CD4-positive, alpha-beta T cell treated with Interferon alpha-2 for 1 hour (primary cell): ENCODE data around the gene TRIP13.
A peak's percentile ranks its signal among the peaks of the same experiment; 100 is the strongest.
"Not testable (repeated sequence)": the region's sequence is repeated elsewhere in the genome, so short reads cannot be mapped to it uniquely, and the experiment has no call there.

Experiments
- DNase-seq, 2 donors: peaks; one replicate each; pipeline ENCODE4 v3.0.0-alpha.2; 2020 to 2022

TRIP13 gene, protein sequence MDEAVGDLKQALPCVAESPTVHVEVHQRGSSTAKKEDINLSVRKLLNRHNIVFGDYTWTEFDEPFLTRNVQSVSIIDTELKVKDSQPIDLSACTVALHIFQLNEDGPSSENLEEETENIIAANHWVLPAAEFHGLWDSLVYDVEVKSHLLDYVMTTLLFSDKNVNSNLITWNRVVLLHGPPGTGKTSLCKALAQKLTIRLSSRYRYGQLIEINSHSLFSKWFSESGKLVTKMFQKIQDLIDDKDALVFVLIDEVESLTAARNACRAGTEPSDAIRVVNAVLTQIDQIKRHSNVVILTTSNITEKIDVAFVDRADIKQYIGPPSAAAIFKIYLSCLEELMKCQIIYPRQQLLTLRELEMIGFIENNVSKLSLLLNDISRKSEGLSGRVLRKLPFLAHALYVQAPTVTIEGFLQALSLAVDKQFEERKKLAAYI

DNA sequence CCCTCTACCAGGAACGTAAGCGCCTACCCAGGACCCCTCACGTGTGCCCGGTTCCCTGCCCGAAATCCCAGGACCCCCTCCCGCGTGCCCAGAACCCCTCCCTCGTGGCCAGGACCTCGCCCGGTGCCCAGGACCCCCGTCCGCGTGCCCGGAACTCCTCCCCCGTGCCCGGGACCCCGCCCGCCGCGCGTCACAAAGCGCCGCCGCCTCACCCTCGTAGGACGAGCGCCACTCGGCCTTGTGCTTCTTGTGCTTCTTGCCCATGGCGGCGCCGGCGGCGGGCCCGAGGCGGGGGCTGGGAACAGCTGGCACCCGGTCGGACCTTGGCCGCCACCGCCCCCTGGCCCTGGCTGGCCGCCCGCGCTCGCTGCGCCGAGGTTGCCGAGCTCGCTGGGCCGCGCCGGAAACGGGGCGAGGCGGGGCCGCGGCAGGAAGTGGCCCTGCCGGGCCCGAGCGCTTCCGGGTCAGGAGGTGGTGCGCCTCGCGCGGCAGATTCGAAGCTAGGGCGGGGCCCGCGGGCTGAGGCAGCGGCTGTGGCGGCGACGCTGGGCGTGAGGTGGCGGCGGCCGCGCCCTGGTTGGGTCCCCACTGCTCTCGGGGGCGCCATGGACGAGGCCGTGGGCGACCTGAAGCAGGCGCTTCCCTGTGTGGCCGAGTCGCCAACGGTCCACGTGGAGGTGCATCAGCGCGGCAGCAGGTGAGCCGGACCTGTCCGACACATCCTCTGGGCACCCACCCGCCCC lies at the start of gene TRIP13, which contains the start of gene BRD9:
Gene TRIP13 (plus strand): TSS at position 491 of the 743 bp plus-strand sequence. CDS start 115 bp downstream, at position 606.
Gene BRD9 (minus strand): TSS at position 408 of the 743 bp plus-strand sequence. CDS start 144 bp downstream, at position 264.
- DNase-seq: peak; percentile 77 to 84

DNA sequence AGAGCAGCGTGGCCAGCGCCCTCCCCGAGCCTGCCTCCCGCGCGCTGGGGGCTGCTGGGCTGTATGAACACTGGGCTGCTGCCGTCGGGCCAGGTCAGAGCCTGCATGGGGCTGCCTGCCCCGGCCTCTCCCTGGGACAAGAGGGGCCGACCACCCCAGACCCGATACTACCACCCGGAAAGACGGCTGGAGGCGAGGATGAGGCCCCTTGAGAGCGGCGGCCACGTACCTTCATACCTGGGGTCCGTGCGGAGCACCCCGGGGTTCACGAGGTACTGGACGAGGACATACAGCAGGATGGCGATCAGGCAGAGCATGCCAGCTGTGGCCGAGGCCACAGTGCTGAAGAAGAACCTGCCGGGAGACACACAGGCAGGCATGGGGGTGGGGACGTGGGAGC lies 49.3 kb upstream of the TRIP13 start:
- not testable (repeated sequence) for DNase-seq

DNA sequence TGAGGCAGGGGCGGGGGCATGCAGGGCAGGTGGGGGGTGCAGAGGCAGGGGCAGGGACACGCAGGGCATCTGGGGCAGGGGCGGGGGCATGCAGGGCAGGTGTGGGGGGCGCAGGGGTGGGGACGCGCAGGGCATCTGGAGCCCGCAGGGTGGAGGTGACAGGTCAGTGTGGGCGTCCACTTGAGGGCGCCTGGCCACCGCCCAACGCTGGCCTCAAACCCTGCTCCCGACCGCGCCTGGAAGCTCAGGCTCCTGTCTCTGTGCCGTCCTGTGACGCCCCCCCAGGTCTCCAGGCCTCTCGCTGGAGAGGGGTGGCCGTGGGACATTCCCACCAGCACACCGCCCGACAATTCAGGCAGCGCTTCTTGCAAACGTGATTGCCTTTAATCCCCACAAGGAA lies 48.8 kb upstream of the TRIP13 start:
- DNase-seq: not testable (repeated sequence)

DNA sequence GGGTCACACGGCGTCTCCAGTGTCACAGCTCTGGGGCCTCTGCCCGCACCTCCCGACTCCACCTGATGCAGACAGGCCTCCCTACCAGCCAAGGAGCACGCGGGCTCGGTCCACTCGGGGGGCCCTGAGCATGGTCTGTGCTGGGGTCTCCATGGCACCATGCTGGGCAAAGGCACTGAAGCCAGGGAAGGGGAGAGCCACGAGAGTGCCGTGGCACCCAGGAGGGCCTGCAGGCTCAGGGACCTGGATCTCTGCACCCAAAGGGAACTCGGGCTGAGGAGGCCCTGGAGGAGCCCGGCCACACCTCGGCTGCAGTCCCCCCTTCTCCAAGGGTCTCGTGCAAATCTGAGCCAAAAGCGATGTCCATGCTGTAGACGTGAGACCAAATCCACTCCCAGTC lies 48.3 kb upstream of the TRIP13 start:
- DNase-seq: not testable (repeated sequence)

DNA sequence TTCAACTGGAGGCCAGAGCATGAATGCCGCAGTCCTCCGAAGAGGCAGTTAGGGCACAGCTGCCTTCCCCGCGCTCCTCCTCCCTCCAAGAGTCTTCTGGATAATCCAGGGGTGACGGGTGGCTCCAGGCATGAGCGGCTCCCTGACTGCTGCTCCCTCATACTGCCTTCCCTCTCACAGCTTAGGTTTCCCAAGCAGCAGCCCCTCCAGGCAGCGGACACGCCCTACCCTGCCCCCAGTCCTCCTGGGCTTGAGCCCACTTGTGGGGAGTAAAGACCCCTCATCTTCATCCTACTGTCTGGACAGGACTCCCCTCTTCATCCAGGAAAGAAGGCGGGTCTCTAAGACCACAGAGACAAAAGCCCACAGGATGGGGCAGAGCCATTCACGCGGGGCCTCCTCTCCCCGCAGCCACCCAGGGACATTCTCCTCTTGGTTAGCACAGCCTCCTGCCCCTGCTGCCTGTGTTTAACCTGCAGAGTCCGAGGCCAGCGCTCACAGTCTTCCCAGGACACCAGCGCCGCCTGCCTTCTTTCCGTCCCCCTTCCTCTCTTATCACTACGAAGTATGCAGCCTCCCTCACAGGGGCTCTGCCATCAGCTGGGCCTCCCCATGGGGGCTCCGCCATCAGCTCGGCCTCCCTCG lies 47.5 kb upstream of the TRIP13 start:
- not testable (repeated sequence) for DNase-seq

DNA sequence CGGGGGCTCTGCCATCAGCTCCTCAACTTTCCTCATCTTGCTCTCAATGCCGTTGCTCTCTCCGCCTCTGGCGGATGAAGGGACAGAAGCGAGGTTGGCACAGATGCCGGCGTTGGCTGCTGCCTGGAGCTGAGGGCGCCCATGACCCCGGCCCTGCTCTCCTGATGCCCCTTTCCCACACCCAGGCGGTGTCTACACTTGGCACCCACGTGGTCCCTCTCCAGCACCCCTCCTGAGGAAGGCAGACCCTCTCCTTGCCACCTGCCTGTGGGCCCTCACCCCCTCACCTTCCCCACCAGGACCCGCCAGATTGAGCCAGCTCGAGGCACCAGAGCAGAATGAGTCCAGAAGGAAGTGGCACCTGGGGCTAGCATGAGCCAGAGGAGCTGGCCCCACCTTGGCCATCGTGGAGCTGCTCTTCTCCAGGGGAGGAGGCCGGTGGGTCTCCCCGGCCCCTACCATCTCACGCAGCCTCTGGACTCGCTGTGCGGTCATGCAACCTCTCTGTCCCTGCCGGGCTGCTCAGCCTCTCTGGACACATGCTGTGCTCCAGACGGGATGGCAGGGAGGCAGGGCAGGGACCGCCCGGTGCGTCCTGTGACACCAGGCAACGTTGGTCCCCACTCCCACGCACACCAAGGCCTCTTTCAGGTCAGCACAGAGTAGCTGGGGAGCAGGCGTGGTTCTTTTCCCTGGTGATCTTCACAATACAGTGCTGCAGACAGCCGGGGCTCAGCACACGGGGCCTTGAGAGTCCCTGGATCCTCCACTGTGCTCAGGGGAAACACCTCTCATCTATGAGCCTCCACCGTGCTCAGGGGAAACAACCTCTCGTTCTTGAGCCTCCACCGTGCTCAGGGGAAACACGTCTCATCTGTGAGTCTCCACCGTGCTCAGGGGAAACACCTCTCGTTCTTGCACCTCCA lies 46.7 kb upstream of the TRIP13 start:
- DNase-seq: not testable (repeated sequence)

DNA sequence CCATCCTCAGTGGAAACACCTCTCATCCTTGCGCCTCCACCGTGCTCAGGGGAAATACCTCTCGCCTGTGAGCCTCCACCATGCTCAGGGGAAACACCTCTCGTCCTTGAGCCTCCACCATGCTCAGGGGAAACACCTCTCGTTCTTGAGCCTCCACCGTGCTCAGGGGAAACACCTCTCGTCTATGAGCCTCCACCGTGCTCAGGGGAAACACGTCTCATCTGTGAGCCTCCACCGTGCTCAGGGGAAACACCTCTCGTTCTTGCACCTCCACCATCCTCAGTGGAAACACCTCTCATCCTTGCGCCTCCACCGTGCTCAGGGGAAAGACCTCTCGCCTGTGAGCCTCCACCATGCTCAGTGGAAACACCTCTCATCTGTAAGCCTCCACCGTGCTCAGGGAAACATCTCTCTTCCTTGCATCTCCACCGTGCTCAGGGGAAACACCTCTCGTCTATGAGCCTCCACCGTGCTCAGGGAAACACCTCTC lies 46.0 kb upstream of the TRIP13 start:
- DNase-seq: peak in 1 of 2 donors; percentile 33

DNA sequence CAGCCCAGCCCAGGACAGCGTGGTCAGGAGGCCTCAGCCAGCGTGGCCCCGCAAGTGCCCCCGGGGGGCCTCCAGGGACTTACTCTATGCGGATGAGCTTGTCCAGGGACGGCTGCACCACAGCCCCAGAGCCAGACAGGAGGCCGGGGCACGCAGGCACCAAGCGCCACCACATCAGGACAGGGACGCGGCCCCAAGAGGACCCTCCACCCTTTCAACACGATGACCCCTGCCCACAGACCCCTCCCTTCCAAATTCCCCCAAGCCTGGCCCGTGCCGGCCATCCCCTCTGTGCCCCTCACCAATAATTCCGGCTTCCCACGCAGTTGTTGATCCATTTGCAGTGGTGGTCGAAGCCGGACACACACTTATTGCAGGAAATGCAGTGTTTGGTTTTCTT lies 45.5 kb upstream of the TRIP13 start:
- DNase-seq: not testable (repeated sequence)

DNA sequence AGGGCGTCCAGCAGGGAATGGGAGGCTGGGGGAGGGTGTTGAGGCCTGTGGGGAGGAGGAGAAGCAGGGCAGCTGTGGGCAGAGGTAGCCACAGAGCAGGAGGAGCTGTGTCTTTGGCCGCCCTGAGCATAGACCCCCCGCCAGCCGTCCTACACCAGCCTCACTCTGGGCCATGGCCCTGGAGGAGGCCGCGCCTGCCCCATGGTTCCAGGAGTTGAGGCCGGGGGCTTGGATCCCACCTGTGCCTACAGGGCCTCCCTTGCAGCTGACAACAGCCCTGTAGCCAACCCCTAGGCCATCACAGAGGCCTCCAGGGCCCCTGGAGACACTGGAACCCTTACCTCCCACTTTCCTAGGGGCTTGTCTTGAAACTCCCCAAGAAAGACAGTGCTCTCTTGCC lies 44.9 kb upstream of the TRIP13 start:
- not testable (repeated sequence) for DNase-seq

DNA sequence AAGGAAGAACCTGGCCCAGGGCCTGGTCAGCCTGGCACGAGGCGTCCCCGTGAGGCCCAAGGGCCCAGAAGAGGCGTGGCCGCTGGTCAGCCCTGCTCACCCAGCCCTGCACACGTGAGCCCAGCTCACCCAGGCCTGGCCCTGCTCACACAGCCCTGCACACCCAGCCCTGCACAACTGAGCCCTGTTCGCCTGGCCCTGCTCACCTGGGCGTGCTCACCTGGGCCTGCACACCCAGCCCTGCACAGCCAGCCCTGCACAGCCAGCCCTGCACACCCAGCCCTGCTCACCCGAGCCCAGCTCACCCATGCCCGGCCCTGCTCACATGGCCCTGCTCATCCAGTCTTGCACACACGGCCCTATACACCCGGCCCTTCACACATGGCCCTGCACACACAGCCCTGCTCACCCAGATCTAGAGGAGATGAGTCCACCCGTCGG lies 44.0 kb upstream of the TRIP13 start:
- no peak for DNase-seq

DNA sequence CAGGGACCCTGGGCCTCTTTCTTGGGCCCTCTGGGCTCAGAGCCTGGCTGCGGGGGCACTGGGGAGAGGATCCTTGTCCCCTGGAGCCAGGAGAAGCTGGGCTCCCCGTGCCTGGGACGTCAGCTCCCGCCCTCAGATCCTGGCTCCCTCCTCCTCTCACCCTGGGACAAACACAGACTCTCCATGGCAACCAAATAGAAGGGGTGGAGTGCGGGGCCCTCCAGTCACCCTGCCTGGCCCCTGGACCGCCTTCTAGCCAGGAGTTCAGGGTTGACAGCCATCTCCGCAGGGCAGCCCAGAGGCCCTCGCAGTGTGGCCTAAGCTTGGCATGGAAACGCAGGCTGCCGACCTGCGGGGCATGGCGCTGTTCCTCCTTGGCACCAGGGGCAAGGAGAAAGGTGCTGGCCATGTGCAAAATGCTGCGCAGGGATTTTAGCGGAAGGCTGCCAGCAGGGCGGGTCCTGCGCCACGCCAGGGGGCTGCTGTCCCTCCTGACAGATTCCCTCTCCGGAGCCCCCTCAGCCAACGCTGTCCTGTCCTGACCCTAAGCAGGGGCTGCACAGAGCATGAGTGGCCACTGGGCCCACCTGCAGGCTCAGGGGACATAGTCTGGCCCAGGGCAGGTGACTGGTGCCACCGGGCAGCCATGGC lies 42.9 kb upstream of the TRIP13 start:
- no peak for DNase-seq

DNA sequence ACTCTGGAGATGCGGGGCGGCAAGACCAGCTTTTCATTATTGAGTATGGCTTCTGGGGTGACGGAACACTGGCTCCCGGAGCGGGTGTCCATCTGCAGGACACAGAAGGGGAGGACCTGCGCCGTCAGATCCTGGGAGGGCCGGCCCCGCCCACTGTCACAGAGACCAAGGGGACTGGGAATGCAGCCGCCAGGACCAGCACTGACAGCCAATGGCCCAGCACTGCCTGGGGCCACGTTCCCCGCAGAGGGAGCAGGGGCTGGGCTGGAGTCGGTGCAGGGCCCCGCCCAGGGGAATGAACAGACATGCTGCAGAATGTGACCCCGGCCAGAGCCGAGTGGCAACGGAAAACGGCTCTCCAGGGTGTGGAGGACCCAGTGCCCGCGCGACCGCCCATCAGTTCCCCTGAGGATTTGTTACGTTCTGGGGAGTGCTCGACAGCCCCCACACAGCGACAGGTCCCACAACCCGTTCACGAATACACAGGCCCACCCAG lies 42.1 kb upstream of the TRIP13 start, which contains the start of gene ZDHHC11:
Gene ZDHHC11 (minus strand): TSS at position 476 of the 496 bp plus-strand sequence. CDS start 384 bp downstream, at position 92.
- no peak for DNase-seq

DNA sequence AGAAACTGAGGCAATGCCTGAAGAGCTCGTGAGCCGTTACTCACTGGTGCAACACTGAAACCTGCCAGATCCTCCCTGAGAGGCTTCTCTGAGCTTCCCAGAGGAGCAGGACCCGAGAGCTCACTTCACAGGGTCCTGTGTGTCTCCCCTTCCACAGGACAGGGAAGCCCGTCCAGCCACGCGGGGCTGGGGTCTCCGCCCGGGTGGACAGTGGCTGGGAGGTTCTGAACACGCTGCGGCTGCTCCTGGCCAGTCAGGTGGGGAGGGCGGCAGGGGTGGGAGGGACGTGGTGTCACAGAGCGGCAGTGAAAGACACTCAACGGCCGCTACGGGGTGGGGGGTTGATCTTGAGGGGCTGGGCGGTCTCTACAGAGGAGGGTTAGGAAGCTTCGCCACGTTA lies 41.6 kb upstream of the TRIP13 start:
- no peak for DNase-seq

DNA sequence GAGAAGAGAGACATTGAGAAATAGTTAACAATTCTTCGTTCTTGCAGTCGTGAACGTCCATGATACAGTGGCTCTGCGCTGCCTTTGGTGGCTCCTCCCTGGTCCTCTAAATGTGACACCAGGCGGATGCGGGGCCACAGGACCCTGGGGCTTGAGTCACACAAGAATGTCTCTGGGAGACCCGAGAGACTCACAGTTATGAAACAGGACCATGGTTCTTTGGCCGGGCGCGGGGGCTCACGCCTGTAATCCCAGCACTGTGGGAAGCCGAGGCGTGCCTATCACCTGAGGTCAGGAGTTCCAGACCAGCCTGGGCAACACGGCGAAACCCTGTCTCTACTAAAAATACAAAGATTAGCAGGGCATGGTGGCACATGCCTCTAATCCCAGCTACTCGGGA lies 41.1 kb upstream of the TRIP13 start:
- DNase-seq: no peak

DNA sequence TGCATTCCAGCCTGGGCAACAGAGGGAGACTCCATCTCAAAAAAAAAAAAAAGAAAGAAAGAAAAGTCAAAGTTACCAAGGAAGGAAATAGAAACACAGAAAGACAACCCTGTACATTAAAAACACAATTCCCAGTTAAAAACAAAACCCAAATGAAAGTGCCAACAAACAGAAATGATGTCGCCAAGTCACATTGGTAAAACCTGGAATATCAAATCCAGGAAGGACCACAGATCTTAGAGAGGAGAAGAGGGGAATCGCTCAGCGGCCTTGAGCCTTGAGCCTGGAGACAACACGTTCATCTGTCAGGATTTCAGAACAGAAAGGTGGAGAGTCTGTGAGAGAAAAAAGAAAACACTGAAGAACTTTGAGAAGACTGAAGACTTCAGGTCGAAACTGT lies 40.7 kb upstream of the TRIP13 start:
- DNase-seq: no peak

DNA sequence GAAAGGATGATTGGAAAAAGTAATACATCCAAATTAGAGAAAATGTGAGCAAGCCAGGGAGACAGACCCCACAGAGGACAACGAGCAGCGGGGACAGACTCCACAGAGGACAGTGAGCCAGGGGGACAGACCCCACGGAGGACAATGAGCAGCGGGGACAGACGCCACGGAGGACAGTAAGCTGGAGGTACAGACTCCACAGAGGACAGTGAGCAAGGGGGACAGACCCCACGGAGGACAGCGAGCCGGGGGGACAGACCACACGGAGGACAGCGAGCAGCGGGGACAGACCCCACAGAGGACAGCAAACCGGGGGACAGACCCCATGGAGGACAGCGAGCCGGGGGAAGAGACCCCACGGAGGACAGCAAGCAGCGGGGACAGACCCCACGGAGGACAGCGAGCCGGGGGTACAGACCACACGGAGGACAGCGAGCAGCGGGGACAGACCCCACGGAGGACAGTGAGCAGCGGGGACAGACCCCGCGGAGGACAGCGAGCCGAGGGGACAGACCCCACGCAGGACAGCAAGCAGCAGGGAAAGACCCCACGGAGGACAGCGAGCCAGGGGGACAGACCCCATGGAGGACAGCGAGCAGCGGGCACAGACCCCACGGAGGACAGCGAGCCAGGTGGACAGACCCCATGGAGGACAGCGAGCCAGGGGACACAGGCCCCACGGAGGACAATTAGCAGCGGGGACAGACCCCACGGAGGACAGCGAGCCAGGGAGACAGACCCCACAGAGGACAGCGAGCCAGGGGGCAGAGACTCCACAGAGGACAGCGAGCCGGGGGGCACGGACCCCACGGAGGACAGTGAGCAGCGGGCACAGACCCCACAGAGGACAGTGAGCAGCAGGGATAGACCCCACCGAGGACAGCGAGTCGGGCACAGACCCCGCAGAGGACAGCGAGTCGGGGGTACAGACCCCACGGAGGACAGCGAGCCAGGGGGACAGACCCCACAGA lies 40.0 kb upstream of the TRIP13 start:
- no peak for DNase-seq

DNA sequence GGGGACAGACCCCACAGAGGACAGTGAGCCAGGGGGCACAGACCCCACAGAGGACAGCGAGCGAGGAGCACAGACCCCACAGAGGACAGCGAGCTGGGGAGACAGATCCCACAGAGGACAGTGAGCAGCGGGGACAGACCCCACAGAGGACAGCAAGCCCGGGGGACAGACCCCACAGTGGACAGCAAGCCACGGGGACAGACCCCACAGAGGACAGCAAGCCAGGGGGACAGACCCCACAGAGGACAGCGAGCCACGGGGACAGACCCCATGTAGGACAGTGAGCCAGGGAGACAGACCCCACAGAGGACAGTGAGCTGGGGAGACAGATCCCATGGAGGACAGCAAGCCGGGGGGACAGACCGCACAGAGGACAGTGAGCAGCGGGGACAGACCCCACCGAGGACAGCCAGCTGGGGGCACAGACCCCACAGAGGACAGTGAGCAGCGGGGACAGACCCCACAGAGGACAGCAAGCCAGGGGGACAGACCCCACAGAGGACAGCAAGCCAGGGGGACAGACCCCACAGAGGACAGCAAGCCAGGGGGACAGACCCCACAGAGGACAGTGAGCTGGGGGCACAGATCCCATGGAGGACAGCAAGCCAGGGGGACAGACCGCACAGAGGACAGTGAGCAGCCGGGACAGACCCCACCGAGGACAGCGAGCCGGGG lies 39.1 kb upstream of the TRIP13 start:
- DNase-seq: not testable (repeated sequence)

DNA sequence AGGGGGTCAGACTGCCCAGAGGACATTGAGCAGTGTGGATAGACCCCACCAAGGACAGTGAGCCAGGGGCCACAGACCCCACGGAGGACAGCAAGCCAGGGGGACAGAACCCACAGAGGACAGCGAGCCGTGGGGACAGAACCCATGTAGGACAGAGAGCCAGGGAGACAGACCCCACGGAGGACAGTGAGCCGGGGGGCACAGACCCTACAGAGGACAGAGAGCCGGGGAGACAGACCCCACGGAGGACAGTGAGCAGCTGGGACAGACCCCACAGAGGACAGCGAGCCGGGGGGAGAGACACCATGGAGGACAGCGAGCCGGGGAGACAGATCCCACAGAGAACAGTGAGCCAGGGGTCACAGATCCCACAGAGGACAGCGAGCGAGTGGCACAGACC lies 38.5 kb upstream of the TRIP13 start:
- no peak for DNase-seq
